ENCODE results near the gene TRIM34. TPM values are rescaled to one million over a fixed set of nuclear protein-coding genes. Genes with fewer than 3 reads are reported as not detected.

The TRIM34 gene
- total RNA-seq, 2 experiments from 2014 or later, result 8.4 to 13.1 TPM

DNA sequence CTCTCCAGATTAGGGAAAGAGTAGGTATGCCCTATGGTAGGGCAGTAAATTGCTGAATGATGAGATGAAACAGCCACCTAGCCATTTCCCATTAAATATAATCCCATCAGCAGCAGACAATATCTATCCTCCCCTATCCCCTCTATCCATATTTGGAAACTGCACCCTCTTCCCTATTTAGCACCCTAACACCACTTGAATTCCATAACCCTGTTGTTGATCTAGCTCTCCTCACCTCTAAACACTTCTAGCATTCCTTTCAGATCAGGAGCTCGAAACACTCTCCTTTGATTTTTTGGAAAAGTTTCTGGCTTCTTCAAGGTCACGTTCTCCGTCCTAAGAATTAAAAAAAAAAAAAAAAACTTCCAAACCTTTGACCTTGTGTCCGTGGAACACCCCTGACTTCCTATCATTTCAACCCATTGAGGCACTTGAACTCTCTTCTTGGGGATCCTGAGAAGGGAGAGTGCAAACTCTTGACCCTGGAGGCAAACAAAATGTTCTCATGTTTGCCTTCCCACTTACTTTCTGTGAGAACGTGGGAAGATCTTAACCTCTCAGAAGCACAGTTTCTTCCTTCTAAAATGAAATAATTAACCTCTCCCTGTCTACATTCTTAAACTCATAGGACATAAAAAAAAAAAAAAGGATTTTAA is 41.1 kb downstream of the TRIM34 start:
- no peak overlapping the region for H3K4me2 ChIP-seq (ENCODE audit: low read length)
- no TSS peak for BruUV-seq (replicated peaks)
- H3K9me2 ChIP-seq (ENCODE audit: insufficient read depth, low read length), result no peaks in the 10 kb centered on the region
- no peaks in the 10 kb centered on the region for H4K20me1 ChIP-seq (ENCODE audit: insufficient read depth, low read length)
- H3K36me3 ChIP-seq (ENCODE audit: insufficient read depth, low read length), result peaks cover 29% of the 10 kb centered on the region
- ChIA-PET POLR2A (interaction anchor here (0.6 kb wide), 1 partner anchor 695 kb away, joined by 6 read pairs; no protein-coding TSS in a partner anchor), CTCF (ENCODE audit: unreplicated experiment) (interaction anchor here (0.6 kb wide), 1 partner anchor 981 kb away, joined by 3 read pairs; no protein-coding TSS in a partner anchor)
- H2AFZ ChIP-seq (ENCODE audit: low read length), result no peak overlapping the region
- H3K4me1 ChIP-seq (ENCODE audit: insufficient read depth, low read length, poor library complexity, severe bottlenecking), result no peaks in the 10 kb centered on the region
- H3K79me2 ChIP-seq (ENCODE audit: insufficient read depth, low read depth, low read length), result no peaks in the 10 kb centered on the region
- no peaks in the 10 kb centered on the region for H3K9me3 ChIP-seq (ENCODE audit: low read length)
- TF ChIP-seq, protein P1, sequence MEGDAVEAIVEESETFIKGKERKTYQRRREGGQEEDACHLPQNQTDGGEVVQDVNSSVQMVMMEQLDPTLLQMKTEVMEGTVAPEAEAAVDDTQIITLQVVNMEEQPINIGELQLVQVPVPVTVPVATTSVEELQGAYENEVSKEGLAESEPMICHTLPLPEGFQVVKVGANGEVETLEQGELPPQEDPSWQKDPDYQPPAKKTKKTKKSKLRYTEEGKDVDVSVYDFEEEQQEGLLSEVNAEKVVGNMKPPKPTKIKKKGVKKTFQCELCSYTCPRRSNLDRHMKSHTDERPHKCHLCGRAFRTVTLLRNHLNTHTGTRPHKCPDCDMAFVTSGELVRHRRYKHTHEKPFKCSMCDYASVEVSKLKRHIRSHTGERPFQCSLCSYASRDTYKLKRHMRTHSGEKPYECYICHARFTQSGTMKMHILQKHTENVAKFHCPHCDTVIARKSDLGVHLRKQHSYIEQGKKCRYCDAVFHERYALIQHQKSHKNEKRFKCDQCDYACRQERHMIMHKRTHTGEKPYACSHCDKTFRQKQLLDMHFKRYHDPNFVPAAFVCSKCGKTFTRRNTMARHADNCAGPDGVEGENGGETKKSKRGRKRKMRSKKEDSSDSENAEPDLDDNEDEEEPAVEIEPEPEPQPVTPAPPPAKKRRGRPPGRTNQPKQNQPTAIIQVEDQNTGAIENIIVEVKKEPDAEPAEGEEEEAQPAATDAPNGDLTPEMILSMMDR (conservative IDR thresholded peaks at IDR 0.05; ENCODE audit: low read length), result no peak
- no peak for TF ChIP-seq EZH2phosphoT487 (IDR thresholded peaks at IDR 0.05; ENCODE audit: borderline replicate concordance, low read depth, low read length)
- DNase-seq (ENCODE audit: low spot score), result no peak
- no peak overlapping the region for H3K27ac ChIP-seq (ENCODE audit: low read depth, low read length, poor library complexity, severe bottlenecking)
- intact Hi-C loops (cut with micrococcal nuclease; ENCODE audit: unreplicated experiment), result no loop called here
- H3K4me3 ChIP-seq (ENCODE audit: low read depth, low read length, poor library complexity, severe bottlenecking), result no peak overlapping the region

- no TSS peak for BruUV-seq (replicated peaks)
- Histone ChIP-seq H3K4me2 (ENCODE audit: low read length) (no peak overlapping the region), H3K36me3 (ENCODE audit: insufficient read depth, low read length) (peaks cover 30% of the 10 kb centered on the region), H3K4me1 (ENCODE audit: insufficient read depth, low read length, poor library complexity, severe bottlenecking) (no peaks in the 10 kb centered on the region), H3K9me3 (ENCODE audit: low read length) (no peaks in the 10 kb centered on the region), H2AFZ (ENCODE audit: low read length) (no peak overlapping the region), H3K4me3 (ENCODE audit: low read depth, low read length, poor library complexity, severe bottlenecking) (no peak overlapping the region), H3K27ac (ENCODE audit: low read depth, low read length, poor library complexity, severe bottlenecking) (no peak overlapping the region), H4K20me1 (ENCODE audit: insufficient read depth, low read length) (no peaks in the 10 kb centered on the region), H3K9me2 (ENCODE audit: insufficient read depth, low read length) (no peaks in the 10 kb centered on the region), H3K79me2 (ENCODE audit: insufficient read depth, low read depth, low read length) (no peaks in the 10 kb centered on the region)
- no peak for DNase-seq (ENCODE audit: low spot score)
- intact Hi-C loops (cut with micrococcal nuclease; ENCODE audit: unreplicated experiment), result no loop called here
- ChIA-PET CTCF (ENCODE audit: unreplicated experiment) (no interaction called here), POLR2A (no interaction called here)
- no peak for TF ChIP-seq EZH2phosphoT487 (IDR thresholded peaks at IDR 0.05; ENCODE audit: borderline replicate concordance, low read depth, low read length)
- TF ChIP-seq, protein P1 (conservative IDR thresholded peaks at IDR 0.05; ENCODE audit: low read length), result no peak
Observed at GRCh38 chr11:5666402-5666793, 41.6 kb downstream of the TRIM34 start.

DNA sequence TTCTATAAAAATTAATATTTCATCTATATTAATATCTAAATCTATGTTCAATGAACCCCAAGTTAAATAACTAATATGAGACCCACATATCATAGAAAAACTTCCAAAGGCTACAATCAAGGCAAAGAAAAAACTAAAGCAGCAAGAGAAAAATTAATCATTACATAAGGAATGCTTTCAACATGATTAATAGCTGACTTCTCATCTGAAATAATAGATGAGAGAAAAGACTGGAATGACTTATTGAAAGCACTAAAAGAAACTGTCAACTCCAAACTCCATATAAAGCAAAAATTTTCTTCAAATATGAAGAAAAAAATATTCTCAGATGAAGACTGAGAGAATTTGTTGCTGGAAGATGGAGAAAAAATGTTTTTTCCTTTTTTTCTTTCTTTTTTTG is 47.0 kb downstream of the TRIM34 start:
- TF ChIP-seq, protein P1 (conservative IDR thresholded peaks at IDR 0.05; ENCODE audit: low read length), result no peak
- TF ChIP-seq EZH2phosphoT487 (IDR thresholded peaks at IDR 0.05; ENCODE audit: borderline replicate concordance, low read depth, low read length), result no peak
- Histone ChIP-seq H3K9me2 (ENCODE audit: insufficient read depth, low read length) (no peaks in the 10 kb centered on the region), H3K9me3 (ENCODE audit: low read length) (no peaks in the 10 kb centered on the region), H3K4me2 (ENCODE audit: low read length) (no peak overlapping the region), H3K36me3 (ENCODE audit: insufficient read depth, low read length) (peaks cover 27% of the 10 kb centered on the region), H3K27ac (ENCODE audit: low read depth, low read length, poor library complexity, severe bottlenecking) (no peak overlapping the region), H3K4me3 (ENCODE audit: low read depth, low read length, poor library complexity, severe bottlenecking) (no peak overlapping the region), H3K4me1 (ENCODE audit: insufficient read depth, low read length, poor library complexity, severe bottlenecking) (no peaks in the 10 kb centered on the region), H4K20me1 (ENCODE audit: insufficient read depth, low read length) (no peaks in the 10 kb centered on the region), H2AFZ (ENCODE audit: low read length) (no peak overlapping the region), H3K79me2 (ENCODE audit: insufficient read depth, low read depth, low read length) (no peaks in the 10 kb centered on the region)
- intact Hi-C loops (cut with micrococcal nuclease; ENCODE audit: unreplicated experiment), result no loop called here
- DNase-seq (ENCODE audit: low spot score), result no peak
- no TSS peak for BruUV-seq (replicated peaks)
- ChIA-PET CTCF (ENCODE audit: unreplicated experiment) (no interaction called here), POLR2A (interaction anchor here (0.7 kb wide), 1 partner anchor 12 kb away, joined by 3 read pairs; no protein-coding TSS in a partner anchor)

All from OCI-LY7 (cell line).